GM19467 (cell line): Measurements from ENCODE around the gene MAP3K19.
"Not testable (repeated sequence)": the region's sequence is repeated elsewhere in the genome, so short reads cannot be mapped to it uniquely, and the experiment has no call there.

ENCODE experiments used
- ATAC-seq: cut with Tn5 transposase; IDR thresholded peaks from one replicate; pipeline ENCODE4 v1.9.1; 2021; ENCODE audit warnings: mild to moderate bottlenecking, moderate library complexity; ENCODE audit not compliant: unreplicated experiment

MAP3K19 gene

GRCh38 chr2:135052997-135053474 is 5.8 kb upstream of the MAP3K19 start:
- peak; percentile 28 for ATAC-seq

- peak; percentile 78 for ATAC-seq
Observed at GRCh38 chr2:135052042-135052876, 5.0 kb upstream of the MAP3K19 start, which contains the start of gene RAB3GAP1. RAB3GAP1 (plus strand) TSS chr2:135052292; CDS start chr2:135052308, 16 bp downstream.

GRCh38 chr2:135050684-135051083 is 3.4 kb upstream of the MAP3K19 start:
- ATAC-seq, result no peak

- ATAC-seq, result no peak
Observed at GRCh38 chr2:135050132-135050531, 2.9 kb upstream of the MAP3K19 start.

- no peak for ATAC-seq
Observed at GRCh38 chr2:135048122-135048521, 875 bp upstream of the MAP3K19 start.

GRCh38 chr2:135043345-135043744 is 3.9 kb downstream of the MAP3K19 start:
- ATAC-seq, result no peak

- no peak for ATAC-seq
Observed at GRCh38 chr2:135037831-135038230, 9.4 kb downstream of the MAP3K19 start.

- not testable (repeated sequence) for ATAC-seq
Observed at GRCh38 chr2:135033216-135033615, 14.0 kb downstream of the MAP3K19 start.

- no peak for ATAC-seq
Observed at GRCh38 chr2:135030826-135031225, 16.4 kb downstream of the MAP3K19 start.

GRCh38 chr2:135029481-135030134 is 17.6 kb downstream of the MAP3K19 start:
- ATAC-seq, result no peak

GRCh38 chr2:135023886-135024485 is 23.3 kb downstream of the MAP3K19 start:
- no peak for ATAC-seq

- no peak for ATAC-seq
Observed at GRCh38 chr2:135022952-135023880, 24.0 kb downstream of the MAP3K19 start.

GRCh38 chr2:135021618-135022017 is 25.6 kb downstream of the MAP3K19 start:
- ATAC-seq, result no peak

GRCh38 chr2:135011633-135012032 is 35.6 kb downstream of the MAP3K19 start:
- no peak for ATAC-seq

- ATAC-seq, result no peak
Observed at GRCh38 chr2:135010200-135010942, 36.9 kb downstream of the MAP3K19 start.

- no peak for ATAC-seq
Observed at GRCh38 chr2:135009339-135009738, 37.9 kb downstream of the MAP3K19 start.

- ATAC-seq, result no peak
Observed at GRCh38 chr2:135005753-135006152, 41.5 kb downstream of the MAP3K19 start.

- peak; percentile 91 for ATAC-seq
Observed at GRCh38 chr2:135004005-135004746, 43.1 kb downstream of the MAP3K19 start.

GRCh38 chr2:135002836-135003235 is 44.4 kb downstream of the MAP3K19 start:
- no peak for ATAC-seq
